Stimulated activated CD4-positive, alpha-beta T cell treated with anti-CD3 and anti-CD28 coated beads, Interleukin-12 subunit alpha, Interleukin-12 subunit beta, amount 100 ng/mL, for 24 hours (primary cell): ENCODE results near the gene GOLGA3.
"Not testable (repeated sequence)": the region's sequence is repeated elsewhere in the genome, so short reads cannot be mapped to it uniquely, and the experiment has no call there.

ENCODE experiments used
- DNase-seq, 2 experiments: peaks; one replicate each; pipeline ENCODE4 v3.0.0-alpha.2; 2020; ENCODE audit warnings: low read depth in 2 of 2

The GOLGA3 gene

GRCh38 chr12:132776816-132777568 lies 51.7 kb downstream of the GOLGA3 start:
- no peak for DNase-seq

GRCh38 chr12:132776230-132776625 lies 52.4 kb downstream of the GOLGA3 start:
- not testable (repeated sequence) for DNase-seq

GRCh38 chr12:132775502-132776229 lies 53.0 kb downstream of the GOLGA3 start:
- DNase-seq: no peak

GRCh38 chr12:132774646-132775275 lies 53.9 kb downstream of the GOLGA3 start:
- no peak for DNase-seq

- DNase-seq: no peak
Observed at GRCh38 chr12:132774159-132774558, 54.5 kb downstream of the GOLGA3 start.

- DNase-seq: no peak
Observed at GRCh38 chr12:132773077-132773955, 55.4 kb downstream of the GOLGA3 start.

- no peak for DNase-seq
Observed at GRCh38 chr12:132772606-132773005, 56.1 kb downstream of the GOLGA3 start.

GRCh38 chr12:132771126-132771838 lies 57.4 kb downstream of the GOLGA3 start:
- DNase-seq: peak in 1 of 2 experiments; percentile 20

- no peak for DNase-seq
Observed at GRCh38 chr12:132766380-132767085, 62.1 kb downstream of the GOLGA3 start.

- no peak for DNase-seq
Observed at GRCh38 chr12:132765361-132765760, 63.3 kb downstream of the GOLGA3 start.

GRCh38 chr12:132764231-132764630 lies 64.4 kb downstream of the GOLGA3 start:
- no peak for DNase-seq

GRCh38 chr12:132761921-132762583 lies 66.6 kb downstream of the GOLGA3 start:
- peak; percentile 65 to 75 for DNase-seq

GRCh38 chr12:132761032-132761920 lies 67.4 kb downstream of the GOLGA3 start, which contains the start of gene ANKLE2:
TSS of gene ANKLE2 (minus strand) at chr12:132761832. CDS start at chr12:132761798, 34 bp downstream.
- peak; percentile 42 to 69 for DNase-seq

GRCh38 chr12:132759359-132759758 lies 69.3 kb downstream of the GOLGA3 start:
- no peak for DNase-seq

GRCh38 chr12:132758825-132759224 lies 69.8 kb downstream of the GOLGA3 start:
- DNase-seq: not testable (repeated sequence)

GRCh38 chr12:132754160-132754932 lies 74.3 kb downstream of the GOLGA3 start:
- no peak for DNase-seq

- not testable (repeated sequence) for DNase-seq
Observed at GRCh38 chr12:132753670-132754069, 75.0 kb downstream of the GOLGA3 start.

GRCh38 chr12:132748319-132748718 lies 80.3 kb downstream of the GOLGA3 start:
- DNase-seq: no peak
